ENCODE results near the gene CPT1C.

Gene CPT1C

DNA sequence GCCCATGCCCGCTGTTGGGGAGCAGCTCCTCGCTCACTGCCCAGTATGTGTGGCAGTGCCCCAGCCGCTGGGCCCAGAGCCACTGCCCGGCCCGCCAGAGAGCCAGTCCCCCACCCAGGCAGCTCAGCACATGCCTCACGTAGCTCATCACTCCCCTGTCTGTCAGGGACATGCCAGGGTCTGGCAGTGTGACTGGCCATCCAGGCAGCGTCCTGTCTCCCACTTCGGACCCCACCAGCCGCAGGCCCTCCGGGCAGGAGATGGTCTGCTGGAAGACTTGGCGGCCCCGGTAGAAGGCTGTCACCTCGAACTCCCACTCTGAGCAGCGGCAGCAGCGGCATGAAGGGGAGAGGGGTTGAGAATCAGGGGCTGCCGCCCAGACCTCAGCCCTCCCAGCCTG is 28.9 kb upstream of the CPT1C start:
- DNase-seq, result no peak

DNA sequence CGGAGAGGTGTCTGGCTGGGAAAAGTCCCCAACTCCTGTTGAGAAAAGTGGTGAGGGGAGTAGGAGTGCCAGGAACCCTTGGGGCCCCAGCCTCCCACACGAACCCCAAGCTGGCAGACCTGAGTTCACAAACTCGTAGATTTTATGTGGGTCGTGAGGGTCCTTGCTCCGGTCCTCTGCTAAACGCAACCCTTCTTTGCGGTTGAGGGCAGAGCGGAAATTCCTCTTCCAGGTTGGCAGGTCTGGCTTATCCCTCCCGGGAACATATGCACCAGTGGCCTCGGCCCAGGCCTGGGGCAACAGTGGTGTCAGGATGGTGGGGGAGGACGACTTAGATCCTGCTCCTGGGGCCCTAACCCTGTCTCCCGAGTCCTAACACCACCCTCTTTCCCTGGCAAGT is 27.7 kb upstream of the CPT1C start:
- DNase-seq, result no peak

DNA sequence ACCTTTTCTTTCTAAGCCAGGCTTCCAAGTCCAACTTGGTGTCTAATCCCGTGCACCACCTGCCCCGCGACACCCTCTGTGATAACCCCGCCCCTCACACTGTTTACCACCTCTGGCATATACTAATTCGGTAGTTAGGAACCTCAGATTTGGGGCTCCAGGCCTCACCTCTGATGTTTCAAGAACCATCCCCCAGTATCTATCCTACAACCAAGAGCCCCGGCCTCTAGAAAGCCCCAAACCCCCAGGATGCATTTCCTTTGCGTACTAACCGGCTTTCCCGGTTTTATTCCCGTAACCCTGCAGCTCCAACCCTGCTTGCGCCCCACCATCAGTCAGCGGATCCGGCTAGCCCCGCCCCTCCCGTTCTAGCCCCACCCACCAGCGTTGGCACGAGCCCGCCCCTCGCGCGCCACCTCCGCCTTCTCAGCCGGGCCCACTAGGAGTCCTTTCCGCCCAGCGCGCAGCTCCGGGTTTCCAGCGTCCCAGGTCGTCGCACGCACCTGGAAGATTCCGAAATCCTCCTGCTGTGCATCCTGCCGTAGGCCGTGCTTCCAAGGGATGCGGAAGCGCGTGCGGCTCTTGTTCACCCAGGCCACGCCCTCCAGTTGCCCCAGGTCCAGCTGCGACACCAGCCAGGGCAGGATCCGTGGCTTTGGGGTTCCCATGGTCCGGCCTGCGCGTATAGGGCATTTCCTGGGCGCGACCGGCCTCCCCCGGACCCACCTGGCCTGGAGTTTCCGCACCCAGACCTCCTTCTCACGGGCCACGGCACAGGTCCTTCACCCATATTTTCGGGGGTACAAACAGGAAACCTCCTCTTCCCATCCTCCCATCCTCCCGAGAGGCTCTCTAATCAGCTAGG is 26.5 kb upstream of the CPT1C start:
- peak; percentile 95 for DNase-seq

DNA sequence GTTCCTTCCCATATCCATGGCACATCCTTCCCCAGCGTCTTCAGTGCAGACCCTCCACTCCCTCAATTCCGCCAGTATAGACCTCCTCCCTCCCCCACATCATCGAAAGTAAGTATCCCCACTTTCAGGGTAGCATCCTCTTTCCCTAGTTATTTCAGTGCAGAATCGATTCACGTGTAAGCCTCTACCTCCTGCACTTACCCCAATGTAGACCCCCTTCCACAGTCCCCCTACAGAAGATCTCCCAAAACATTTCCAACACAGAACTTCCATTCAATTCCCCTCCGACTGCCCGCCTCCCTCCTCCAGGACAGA is 25.9 kb upstream of the CPT1C start:
- no peak for DNase-seq

DNA sequence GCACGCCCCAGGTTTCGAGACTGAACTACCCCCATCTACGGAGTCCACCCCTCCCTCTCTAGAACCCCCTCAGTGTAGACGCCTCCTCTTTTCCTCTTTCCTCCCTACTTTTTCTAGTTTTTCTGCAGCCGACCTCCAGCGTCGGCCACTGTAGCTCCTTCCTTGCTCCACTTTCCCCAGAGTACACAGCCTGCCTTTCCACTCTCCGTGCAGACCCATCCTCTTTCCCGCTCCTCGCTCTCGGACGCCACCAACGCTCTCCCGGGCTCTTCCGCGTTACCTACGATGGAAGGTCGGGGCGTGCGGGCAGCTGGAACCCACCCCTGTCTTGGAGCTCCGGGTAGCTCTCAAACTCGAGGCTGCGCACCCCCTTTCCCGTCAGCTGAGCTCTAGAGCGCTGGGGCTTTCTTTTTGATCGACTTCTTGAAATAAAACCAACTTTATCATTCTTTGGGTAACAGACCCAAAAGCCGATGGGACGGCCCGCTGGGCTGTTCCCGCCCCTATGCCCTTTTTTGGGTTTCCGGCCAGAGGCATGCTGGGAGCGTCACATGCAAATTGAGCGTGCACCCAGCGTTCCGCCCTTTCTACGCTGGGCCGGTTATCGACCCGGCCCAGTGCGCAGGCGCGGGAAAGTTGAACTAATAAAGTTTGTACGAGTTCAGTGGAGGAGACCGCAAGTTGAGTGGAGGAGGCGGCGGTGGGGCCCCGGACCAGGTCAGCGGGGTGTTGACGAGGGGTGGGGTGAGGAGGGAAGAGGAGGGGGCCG is 25.4 kb upstream of the CPT1C start, which contains the start of the genes BCL2L12 and IRF3:
Gene BCL2L12, plus strand, starts transcription at position 583 of the 769 bp plus-strand sequence. CDS start 760 bp downstream, outside the sequence.
Gene IRF3, minus strand, starts transcription at position 507 of the 769 bp plus-strand sequence. CDS start 1,019 bp downstream, outside the sequence.
- DNase-seq, result peak; percentile 99

DNA sequence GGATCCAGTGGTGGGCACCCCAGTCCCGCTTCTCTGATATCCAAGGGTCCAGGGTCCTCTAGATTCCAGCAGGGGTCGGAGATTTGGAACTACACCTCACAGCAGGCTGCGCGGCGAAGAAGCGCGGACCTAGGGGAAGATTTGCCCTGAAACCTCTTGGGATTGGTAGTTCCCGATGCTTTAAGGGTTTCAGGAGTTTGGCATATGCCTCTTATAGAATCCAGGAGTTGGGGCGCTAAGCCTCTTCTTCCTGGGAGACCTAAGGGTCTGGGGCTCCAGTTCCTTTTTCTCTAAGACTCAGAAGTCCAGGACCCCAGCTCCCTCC is 24.8 kb upstream of the CPT1C start:
- no peak for DNase-seq

DNA sequence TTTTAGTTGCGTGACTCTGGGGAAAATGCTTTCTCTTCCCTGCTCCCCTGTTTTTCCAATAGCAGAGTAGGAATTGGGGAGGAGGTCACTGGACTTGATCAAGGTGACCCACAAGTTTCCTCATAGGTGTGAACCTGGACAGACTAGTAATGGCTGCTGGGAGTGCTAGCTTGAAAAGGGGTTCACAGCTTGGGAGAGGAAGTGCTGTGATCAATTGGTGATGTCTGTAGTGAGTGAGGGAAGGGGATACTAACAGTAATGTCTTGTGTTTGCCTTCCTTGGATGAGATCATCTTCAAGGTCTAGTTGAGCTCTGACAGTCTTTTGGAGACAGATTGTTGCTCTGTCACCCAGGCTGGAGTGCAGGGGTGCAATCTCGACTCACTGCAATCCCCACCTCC is 23.4 kb upstream of the CPT1C start:
- DNase-seq, result no peak

DNA sequence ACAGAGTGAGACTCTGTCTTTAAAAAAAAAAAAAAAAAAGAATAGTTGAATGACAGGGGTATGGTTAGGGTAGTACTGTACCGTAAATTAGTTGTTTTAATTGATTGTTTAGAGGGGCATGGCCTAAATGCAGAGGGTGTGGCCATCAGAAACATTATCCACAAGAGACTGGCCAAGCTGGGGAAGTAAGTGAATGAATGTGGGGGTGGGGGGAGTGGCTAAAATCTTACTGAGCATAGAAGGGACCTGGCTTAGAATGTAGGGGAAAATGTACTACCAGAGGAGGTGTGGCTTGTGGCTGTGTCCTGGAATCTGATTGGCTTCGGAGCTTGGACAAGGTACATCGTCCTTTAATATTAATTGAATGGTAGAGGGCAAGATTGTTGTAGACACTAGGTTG is 21.4 kb upstream of the CPT1C start:
- DNase-seq, result no peak

DNA sequence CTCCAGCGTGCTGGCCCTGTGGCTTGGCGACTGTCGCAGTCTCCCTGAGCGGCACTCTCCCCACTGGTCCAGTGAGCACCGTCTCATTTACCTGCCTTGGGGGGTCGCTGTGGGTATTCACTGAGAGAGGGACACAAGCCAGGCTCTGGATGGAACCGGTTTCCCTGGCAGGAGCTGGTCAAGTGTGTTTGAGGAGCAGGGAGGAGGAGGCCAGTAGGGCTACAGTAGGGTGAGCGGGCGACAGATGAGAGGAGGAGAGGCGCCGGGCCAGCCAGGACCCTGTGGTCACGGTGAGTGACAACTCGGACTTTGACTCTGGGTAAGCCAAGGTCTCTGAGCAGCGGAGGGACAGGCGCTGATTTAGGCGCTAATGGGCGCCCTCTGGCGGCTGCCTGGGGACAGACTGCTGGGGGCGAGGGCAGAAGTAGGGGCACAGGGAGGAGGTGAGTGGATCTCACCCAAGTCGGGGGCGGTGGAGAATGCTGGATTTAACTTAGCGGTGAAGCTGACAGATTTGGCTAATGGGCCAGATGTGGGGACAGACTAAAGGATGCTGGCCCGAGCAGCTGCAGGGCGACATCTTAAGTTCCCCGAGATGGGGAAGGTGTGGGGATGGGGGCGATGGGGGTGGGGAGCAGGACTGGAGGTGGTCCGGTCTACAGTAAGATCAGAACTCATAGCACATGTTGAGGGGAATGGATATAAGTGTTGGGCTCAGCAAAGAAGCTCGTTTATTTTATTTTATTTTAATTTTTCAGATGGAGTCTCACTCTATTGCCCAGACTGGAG is 18.6 kb upstream of the CPT1C start:
- peak; percentile 83 for DNase-seq

DNA sequence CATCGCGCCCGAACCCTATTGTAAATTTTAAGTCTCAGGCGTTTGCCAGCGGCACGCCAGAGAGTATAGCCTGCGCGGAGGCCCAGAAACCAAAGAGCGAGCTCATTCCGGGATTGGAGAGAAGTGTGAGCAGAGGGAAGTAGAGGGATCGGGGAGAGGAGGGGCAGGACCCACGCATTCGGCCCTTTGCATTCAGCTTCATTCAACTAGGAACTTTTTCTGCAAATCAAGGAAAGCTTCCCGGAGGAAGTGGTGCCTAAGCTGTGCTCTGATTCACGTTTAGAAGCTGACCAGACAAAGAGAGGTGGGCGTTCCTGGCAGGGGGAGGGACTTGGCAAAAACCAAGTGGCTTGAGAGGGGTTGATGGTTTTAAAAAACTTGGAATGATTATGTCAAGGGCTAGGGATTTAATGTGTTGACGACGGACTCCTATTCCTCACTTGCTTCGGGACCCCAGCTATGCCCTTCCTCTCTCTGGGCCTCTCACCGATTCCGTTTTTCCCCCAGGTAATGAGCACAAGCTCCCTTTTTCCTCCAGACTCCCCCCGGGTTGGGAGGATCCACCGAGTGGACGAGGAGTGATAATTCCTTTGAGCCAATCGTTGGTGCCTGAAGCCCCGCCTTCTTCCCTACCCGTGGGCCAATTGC is 14.7 kb upstream of the CPT1C start:
- DNase-seq, result no peak

DNA sequence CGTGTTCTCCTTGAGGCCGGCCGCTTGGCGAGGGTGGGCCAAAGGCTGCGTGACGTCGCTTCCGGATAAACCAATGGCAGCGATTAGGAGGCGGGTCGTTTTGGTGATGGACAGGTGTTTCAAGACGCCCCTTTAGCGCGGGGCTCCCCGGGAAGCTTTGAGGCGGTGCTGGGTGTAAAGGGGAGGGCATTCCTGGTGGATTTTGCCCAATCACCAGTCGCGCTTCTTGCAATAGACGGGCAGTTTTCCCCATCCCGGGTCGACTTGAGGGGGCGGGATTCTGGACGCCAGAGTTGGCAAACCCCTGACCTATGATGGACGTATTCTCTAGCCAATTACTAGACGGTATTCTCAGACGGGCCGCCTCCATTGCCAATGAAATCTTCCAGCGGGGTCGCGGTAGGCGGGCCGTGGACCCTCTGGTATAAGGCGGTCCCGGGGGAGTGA is 14.1 kb upstream of the CPT1C start:
- peak; percentile 99 for DNase-seq

DNA sequence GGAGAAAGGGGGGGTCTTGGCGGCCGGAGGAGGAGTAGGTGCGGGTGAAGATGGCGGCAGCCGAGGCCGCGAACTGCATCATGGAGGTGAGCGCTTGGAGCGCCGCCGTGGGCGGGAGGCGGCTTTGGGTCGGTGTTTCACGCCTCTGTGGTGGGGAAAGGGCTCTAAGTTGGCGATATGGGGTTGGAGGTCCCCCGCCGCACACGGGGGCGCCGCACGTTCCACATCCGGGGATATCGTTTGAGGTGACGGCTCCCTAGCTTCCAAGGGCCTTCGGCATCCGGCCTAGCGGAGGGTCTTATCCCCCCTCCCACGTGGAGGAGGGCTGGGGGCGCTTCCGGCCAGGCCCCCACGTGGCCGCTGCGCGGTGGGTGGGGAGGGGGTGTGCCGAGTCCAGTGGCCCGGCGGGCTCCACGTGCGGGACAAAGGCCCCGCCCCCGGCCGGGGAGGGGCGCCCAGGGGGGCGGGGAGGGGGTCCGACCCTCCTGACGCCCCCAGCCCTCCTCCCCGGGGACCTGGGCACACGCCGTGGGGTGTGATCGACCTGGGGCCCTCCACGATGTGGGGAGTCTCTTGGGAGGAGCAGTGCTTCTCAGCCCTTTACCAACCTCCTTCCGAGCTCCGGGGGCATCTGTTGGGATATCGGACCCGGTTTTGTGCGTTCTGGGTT is 13.6 kb upstream of the CPT1C start, which contains the start of gene PRMT1:
Gene PRMT1, plus strand, starts transcription at position 41 of the 670 bp plus-strand sequence. Its CDS starts 10 bp downstream, at position 51.
- peak; percentile 72 for DNase-seq

DNA sequence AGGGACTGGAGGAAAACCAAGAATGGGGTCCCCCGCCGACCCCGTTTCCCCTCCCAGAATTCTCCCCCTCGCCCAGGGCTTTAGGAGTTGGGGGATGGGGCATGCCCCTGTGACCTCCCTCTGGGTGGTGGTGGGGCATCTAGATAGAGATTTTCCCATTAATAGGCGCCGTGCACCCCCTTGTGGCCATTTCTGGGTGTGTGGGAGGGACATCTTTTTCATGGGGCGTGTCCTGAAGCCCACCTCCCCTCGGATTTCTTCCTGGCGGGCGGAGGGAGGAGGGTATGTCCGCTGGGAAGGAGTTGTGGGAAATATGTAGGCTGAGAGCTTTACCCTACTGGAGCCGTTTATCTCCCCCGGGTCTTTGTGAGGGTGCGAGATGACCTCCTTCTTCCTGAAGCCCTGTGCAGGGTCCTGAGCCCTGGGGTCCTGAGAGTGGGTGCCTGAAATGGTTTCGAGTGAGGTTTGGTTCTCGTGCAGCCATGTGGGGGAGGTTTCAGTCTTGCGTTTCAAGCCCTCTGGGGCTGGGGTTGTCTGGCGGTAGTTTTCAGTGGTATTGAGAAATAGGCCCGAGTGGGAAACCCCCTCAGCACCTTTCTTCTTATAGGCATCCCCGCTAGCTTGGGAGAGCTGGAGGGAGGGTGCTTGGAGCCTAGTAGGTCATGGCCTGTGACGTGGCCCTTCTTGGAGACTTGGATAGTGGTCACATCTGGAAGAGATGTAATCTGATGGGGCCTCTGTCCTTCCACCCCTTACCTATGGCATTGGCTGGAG is 12.8 kb upstream of the CPT1C start:
- peak; percentile 85 for DNase-seq

DNA sequence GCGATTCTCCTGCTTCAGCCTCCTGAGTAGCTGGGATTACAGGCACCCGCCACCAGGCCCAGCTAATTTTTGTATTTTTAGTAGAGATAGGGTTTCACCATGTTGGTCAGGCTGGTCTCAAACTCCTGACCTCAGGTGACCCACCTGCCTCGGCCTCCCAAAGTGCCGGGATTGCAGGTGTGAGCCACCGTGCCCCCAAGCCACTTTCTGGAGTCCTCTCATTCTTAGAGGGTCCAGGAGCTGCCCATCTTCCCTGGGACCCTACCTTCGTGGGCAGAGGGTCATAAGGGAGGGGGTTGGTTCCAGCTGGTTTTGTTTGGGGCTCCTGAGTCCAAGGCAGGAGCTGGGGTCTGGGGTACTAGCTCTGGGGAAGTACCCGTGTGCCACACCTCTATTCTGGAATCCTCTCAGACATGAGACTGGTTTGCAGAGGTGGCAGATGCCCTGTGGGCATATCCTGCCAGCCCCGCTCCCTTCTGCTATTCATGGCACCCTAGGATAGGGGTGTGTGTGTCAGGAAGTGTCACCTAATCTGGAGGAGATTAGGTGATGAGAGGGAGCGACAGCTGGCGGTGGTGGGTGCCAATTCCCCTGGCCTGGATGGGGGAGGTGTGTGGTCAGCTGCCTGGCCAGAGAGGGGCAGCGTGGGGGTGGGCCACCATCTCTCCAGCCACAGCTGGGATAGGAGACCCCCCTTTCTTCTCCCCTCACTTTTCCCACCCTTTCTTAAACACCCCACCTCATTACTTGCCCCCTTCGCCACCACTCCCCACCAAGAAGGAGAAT is 11.7 kb upstream of the CPT1C start:
- no peak for DNase-seq

DNA sequence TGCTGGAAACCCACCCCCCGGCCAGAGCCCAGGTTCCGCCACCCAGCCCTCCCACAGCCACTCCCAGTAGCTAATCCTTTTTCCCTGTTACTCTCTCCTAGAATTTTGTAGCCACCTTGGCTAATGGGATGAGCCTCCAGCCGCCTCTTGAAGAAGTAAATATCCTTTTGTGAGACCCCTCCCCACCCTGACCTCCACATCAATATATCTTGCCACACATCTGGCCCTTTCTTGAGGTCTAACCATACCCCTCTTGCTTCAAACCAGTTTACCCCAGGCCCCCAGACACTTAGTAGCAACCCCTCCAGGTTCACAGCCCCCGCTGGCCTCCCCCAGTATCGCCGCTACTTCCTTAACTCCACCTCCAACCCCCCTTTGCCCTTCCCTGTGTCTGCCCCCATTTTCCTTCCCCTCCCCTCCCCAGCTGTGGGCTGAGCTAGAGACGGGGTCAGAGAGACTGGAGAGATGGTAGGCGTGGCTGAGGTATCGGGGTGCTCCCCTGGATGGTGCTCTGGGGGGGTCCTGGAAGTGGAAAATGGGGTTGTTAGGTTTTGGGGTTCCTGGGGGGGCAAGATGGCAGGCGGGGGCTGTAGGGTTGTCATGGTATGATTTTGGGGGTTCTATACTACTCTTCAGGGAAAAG is 11.0 kb upstream of the CPT1C start:
- DNase-seq, result no peak

DNA sequence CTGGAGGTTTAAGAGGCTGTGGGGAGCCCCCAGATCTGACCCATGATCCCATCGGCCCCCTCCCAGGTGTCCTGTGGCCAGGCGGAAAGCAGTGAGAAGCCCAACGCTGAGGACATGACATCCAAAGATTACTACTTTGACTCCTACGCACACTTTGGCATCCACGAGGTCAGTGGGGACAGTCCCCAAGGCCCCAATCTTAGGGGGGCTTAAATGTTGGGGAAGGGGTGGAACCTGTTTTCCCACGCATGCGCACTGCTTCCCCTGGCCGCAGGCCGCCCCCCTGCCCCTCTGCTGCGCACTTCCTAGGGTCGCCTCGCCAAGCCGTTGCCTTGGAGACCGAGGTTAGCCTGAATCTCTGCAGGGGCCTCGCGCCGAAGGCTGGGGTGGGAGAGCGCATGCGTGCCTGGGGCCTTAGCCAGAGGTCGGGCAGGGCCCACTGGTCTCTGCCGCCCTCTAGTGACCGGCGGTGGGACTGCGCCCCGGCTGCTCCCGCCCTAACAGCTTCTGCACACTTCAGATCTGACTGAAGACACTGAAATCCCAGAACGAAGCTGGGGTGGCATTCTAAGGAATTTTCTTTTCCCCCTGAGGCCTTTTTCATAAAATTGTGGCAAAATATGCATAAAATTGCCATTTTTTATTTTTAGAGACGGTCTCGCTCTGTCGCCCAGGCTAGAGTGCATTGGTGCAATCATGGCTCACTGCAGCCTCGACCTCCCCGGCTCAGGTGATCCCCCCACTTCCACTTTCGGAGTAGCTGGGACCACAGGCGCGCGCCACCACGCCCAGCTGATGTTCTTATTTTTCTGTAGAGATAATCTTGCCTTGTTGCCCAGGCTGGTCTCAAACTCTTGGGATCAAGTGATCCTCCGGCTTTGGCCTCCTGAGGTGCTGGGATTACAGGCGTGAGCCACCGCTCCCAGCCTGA is 10.2 kb upstream of the CPT1C start:
- DNase-seq, result peak; percentile 97

DNA sequence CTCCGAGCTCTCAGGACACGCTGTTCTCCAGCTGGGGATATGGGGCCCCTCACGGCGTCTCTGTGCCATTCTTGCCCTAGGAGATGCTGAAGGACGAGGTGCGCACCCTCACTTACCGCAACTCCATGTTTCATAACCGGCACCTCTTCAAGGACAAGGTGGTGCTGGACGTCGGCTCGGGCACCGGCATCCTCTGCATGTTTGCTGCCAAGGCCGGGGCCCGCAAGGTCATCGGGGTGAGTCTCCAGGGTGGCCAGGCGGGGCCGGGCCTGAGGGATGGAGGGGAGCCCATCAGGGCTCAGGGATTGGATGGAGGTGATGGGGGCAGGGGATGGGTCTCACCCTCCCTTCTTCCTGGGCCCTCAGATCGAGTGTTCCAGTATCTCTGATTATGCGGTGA is 9.1 kb upstream of the CPT1C start:
- DNase-seq, result no peak

DNA sequence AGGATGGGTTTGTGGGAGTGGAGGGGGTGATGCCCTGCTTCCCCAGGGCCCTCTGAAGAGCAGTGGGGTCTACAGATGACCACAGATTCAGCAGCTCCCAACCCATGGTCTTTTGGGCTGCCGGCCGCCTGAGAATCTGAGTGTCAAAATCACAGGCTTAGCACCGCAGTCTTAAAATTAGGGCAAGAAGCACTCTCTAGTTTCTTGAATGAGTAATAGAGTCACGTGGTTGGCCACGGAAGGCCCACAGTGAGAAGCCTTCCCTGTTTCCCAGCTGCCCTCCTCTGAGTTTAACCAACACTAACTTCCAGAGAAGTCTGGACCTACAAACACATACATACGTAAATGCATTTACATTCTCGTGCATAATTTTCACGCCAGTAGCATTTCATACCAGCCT is 8.6 kb upstream of the CPT1C start:
- no peak for DNase-seq

DNA sequence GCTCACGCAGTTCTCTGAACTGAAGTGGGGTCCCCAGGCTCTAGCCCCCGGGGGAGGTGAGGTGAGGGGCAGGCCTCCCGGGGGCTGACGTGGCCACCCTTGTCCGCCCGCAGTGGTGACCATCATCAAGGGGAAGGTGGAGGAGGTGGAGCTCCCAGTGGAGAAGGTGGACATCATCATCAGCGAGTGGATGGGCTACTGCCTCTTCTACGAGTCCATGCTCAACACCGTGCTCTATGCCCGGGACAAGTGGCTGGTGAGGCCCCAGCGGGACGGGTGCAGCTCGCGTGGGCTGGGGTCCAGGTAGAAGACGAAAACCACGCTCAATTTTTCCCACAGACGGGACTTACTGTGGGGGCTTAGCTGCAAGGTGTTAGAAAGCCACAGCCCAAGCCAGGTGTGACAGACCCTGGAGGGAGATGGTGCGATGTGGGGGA is 7.1 kb upstream of the CPT1C start:
- DNase-seq, result no peak
